Cardiac muscle cell (in vitro differentiated cells and primary cell): Measurements from ENCODE around the gene GLB1L. TPM values are rescaled to one million over a fixed set of nuclear protein-coding genes. Genes with fewer than 3 reads are reported as not detected.

Experiments
- DNase-seq, 2 donors: peaks; one replicate each; pipeline versions ENCODE4 v3.0.0 to v3.0.0-alpha.2; 2010 to 2017; ENCODE audit warnings: low read depth in 1 of 2, low spot score in 1 of 2
- H3K27ac ChIP-seq: fragments of 200-600 bp; sonication (generic); 2 replicates; pipeline ENCODE4 v1.5.1; 2016
- H3K27me3 ChIP-seq: fragments of 200-600 bp; sonication (generic); 2 replicates; pipeline ENCODE4 v1.6.0; 2016; ENCODE audit warnings: control low read depth
- H3K36me3 ChIP-seq: fragments of 200-600 bp; sonication (generic); 2 replicates; pipeline ENCODE4 v1.5.1; 2016; ENCODE audit warnings: control low read depth
- H3K4me1 ChIP-seq: fragments of 200-600 bp; sonication (generic); 2 replicates; pipeline ENCODE4 v1.8.1; 2017; ENCODE audit warnings: low read depth, mild to moderate bottlenecking, mixed run types
- H3K4me3 ChIP-seq: fragments of 200-600 bp; sonication (generic); 2 replicates; pipeline ENCODE4 v1.5.1; 2016; ENCODE audit warnings: mild to moderate bottlenecking
- H3K9me3 ChIP-seq: fragments of 200-600 bp; sonication (generic); 2 replicates; pipeline ENCODE4 v1.5.1; 2017; ENCODE audit warnings: low read depth, mild to moderate bottlenecking, control low read depth
- polyA plus RNA-seq: library from polyadenylated mRNA; unstranded; fragments of >200 nt; fragmentation: Nextera tagmentation; extraction: Ambion mirVana; gene quantifications from 2 replicates; pipeline ENCODE4 v1.2.1, GENCODE V29; 2016
- total RNA-seq: library from RNA; depleted of rRNA; stranded (reverse); fragments of >200 nt; gene quantifications from 2 replicates; pipeline ENCODE4 v1.2.3, GENCODE V29; 2016
- TF ChIP-seq, protein P1 (sequence below): IDR thresholded peaks from 2 replicates; pipeline ENCODE4 v1.5.1; 2012; ENCODE audit warnings: low read depth, mild to moderate bottlenecking, low read length

The GLB1L gene
- total and polyA plus RNA-seq, 2 experiments from 2014 or later = 3.3 to 10.4 TPM

DNA sequence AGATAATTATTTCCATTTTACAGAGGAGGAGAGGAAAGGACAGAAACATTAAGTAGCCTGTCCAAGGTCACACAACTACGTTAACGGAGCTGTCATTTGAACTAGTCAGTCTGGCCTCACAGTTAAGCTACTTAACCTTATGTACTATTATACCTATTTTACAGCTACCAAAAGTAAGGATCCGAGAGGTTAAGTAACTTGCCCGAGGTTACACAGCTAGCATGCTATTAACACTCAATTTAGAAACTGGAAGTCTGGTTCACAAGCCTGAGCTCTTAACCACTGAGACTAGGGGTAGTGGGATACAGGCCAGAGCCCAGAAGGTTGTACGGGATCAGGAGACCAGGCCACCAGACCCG, 476 bp downstream of the GLB1L start:
- H3K9me3 ChIP-seq = no peaks in the 10 kb centered on the region
- no peaks in the 10 kb centered on the region for H3K27me3 ChIP-seq
- no peaks in the 10 kb centered on the region for H3K36me3 ChIP-seq
- TF ChIP-seq, protein P1, sequence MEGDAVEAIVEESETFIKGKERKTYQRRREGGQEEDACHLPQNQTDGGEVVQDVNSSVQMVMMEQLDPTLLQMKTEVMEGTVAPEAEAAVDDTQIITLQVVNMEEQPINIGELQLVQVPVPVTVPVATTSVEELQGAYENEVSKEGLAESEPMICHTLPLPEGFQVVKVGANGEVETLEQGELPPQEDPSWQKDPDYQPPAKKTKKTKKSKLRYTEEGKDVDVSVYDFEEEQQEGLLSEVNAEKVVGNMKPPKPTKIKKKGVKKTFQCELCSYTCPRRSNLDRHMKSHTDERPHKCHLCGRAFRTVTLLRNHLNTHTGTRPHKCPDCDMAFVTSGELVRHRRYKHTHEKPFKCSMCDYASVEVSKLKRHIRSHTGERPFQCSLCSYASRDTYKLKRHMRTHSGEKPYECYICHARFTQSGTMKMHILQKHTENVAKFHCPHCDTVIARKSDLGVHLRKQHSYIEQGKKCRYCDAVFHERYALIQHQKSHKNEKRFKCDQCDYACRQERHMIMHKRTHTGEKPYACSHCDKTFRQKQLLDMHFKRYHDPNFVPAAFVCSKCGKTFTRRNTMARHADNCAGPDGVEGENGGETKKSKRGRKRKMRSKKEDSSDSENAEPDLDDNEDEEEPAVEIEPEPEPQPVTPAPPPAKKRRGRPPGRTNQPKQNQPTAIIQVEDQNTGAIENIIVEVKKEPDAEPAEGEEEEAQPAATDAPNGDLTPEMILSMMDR = no peak
- peak overlapping the region; percentile 75 for H3K4me3 ChIP-seq
- H3K27ac ChIP-seq = peak overlapping the region; percentile 2
- peaks cover 9% of the 10 kb centered on the region for H3K4me1 ChIP-seq
- no peak for DNase-seq

DNA sequence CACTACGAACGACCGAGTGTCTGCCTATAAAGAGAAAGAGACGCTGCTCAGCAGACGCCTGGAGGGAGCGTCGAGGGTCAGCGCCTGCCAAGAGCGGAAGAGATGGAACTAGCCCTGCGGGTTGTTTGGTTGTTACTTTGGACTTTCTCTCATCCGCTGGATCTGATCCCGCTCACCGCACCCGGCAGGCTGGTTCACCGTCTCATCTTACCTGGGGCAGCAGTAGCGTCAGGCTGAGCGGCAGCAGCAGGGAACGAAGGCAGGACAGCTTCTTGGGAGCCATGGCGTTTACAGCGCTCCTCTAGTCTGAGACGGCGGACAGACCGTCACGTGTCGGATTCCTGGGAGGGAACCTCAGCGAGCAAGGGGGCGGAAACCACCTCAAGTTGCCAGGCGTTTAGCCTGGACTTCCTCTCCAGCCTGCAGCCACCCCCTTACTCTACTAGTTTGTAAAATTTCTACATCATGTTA, 1.9 kb downstream of the GLB1L start:
- no peaks in the 10 kb centered on the region for H3K36me3 ChIP-seq
- no peaks in the 10 kb centered on the region for H3K27me3 ChIP-seq
- DNase-seq = peak in 1 of 2 donors; percentile 70
- TF ChIP-seq, protein P1 = no peak
- no peak overlapping the region for H3K27ac ChIP-seq
- no peak overlapping the region for H3K4me3 ChIP-seq
- H3K4me1 ChIP-seq = peaks cover 9% of the 10 kb centered on the region
- H3K9me3 ChIP-seq = no peaks in the 10 kb centered on the region

DNA sequence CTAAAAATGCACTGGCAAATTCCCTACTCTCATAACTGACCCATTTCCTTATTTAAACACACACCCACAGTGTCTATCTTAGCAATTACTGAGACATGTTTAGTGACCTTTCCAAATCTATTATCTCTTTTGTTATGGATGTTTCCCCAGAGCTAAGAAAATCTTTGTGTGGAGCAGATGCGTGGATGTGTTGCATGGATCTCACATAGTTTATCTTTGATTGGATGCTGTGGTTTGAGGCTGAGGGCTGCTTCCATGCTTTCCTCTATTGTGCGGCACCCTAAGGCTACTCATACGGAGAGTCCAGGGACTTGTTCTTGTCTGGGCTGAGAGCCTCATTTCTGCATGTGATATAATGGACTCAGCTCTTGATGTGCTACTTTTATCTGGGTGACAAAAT, 10.9 kb downstream of the GLB1L start:
- Histone ChIP-seq H3K27me3 (no peaks in the 10 kb centered on the region), H3K9me3 (no peaks in the 10 kb centered on the region), H3K4me1 (peaks cover 9% of the 10 kb centered on the region), H3K4me3 (no peak overlapping the region), H3K36me3 (peaks cover 60% of the 10 kb centered on the region), H3K27ac (no peak overlapping the region)
- no peak for DNase-seq
- TF ChIP-seq, protein P1 = no peak

DNA sequence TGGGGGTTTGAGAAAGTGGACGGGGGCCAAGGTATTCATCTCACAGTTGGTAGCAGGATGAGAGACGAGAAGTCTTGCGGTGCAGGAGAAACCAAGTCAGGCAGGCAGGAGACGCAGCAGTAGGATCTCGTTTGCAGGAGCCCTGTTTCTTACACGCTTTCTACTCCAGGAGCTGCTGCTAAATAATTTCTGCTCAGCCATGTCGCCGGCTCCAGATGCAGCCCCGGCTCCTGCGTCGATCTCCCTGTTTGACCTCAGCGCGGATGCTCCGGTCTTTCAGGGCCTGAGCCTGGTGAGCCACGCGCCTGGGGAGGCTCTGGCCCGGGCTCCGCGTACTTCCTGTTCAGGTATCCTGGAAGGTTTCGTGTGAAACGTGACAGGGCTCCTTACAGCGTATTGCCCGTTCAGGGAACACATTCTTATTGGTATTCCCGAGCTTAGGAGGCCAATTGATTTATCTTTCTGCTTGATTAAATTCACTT, 15.1 kb downstream of the GLB1L start:
- TF ChIP-seq, protein P1 = no peak
- no peaks in the 10 kb centered on the region for H3K9me3 ChIP-seq
- H3K4me3 ChIP-seq = peak overlapping the region; percentile 72
- H3K4me1 ChIP-seq = peaks cover 16% of the 10 kb centered on the region
- H3K27ac ChIP-seq = peak overlapping the region; percentile 94
- H3K27me3 ChIP-seq = no peaks in the 10 kb centered on the region
- peaks cover 39% of the 10 kb centered on the region for H3K36me3 ChIP-seq
- DNase-seq = peak; percentile 55 to 71

DNA sequence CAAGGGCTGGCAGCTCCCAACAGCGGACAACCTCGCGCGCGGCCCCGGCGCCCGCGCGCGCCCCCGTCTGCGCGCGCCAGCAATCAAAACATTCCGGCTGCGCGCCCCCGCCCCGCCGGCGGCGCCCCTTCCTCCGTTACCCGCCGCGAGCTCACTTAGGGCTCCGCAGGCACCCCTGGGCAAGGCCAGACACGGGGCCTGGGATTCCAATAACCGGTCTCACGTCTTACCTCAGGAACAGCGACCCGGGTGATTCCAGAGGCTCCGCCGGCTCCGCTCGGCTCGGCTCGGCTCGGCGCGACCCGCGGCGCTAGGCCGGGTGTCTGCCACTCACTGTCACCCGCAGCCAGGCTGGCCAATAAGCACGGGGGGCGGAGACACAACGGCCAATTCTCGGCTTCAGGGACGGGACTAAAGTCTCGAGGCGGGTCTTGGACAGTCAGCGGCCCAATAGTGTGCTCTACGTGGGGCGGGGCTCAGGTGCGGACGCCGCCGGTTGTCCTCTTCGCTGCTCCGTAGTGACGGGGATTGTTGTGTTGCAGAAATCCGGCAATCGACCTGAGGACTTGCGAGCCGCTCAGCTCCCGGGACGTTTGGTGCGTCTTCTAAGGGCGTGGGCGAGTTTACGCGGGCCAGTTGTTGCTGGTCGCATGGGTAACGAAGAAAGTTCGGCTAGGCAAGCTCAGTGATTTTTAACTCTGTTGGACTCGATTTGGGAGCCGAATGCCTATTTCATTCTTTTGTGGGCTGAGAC, 15.8 kb downstream of the GLB1L start, which contains the start of the genes ANKZF1 and ATG9A:
Gene ANKZF1, plus strand, starts transcription at position 502 of the 754 bp plus-strand sequence. CDS start 452 bp downstream, outside the sequence.
Gene ATG9A, minus strand, starts transcription at position 332 of the 754 bp plus-strand sequence. CDS start 1,612 bp downstream, outside the sequence.
- peak; percentile 100 for DNase-seq
- Histone ChIP-seq H3K27ac (peak within 1 kb of the TSS; percentile 94), H3K4me1 (peaks cover 16% of the 10 kb centered on the region)

More for the DNA sequence above, 15.8 kb downstream of the GLB1L start, which contains the start of the genes ANKZF1 and ATG9A:
- Histone ChIP-seq H3K4me3 (peak within 1 kb of the TSS; percentile 72), H3K9me3 (no peaks in the 10 kb centered on the region), H3K36me3 (peaks cover 41% of the 10 kb centered on the region), H3K27me3 (no peaks in the 10 kb centered on the region)
- TF ChIP-seq, protein P1 = no peak
